Measurements from ENCODE around the gene MED4.

Gene MED4, protein sequence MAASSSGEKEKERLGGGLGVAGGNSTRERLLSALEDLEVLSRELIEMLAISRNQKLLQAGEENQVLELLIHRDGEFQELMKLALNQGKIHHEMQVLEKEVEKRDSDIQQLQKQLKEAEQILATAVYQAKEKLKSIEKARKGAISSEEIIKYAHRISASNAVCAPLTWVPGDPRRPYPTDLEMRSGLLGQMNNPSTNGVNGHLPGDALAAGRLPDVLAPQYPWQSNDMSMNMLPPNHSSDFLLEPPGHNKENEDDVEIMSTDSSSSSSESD

DNA sequence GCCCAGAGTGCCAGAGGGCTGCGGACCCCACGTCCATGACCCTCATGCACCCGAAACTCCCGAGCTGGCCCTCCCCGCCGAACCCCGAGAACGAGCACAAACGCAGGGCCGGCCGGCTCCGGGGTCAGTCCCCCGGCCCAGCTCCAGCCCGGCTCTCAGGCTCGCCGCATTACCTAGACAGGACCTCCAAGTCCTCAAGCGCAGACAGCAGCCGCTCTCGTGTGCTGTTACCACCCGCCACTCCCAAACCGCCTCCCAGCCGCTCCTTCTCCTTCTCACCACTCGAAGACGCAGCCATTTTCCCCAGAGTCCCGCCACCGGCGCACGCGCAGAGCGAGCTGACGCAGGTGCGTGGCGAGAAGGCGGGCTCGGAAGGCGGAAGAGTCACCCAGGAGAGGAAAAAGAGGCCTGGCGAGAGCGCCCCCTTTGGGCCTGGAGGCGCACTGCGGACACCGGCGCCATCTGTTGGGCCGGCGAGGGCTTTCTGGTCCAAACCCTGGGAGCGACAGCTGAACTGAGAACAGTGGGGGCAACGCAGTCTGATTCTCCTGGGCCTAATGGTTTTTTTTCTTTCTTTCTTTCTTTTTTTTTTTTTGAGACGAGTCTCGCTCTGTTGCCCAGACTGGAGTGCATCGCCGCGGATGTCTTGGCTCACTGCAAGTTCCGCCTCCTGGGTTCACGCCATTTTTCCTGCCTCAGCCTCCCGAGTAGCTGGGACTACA, at the start of gene MED4:
MED4 (minus strand) TSS at position 324 of the 722 bp plus-strand sequence; CDS start at position 298, 26 bp downstream.
- peak; percentile 84 to 85 for DNase-seq (ENCODE audit: low read depth in 2 of 2)

DNA sequence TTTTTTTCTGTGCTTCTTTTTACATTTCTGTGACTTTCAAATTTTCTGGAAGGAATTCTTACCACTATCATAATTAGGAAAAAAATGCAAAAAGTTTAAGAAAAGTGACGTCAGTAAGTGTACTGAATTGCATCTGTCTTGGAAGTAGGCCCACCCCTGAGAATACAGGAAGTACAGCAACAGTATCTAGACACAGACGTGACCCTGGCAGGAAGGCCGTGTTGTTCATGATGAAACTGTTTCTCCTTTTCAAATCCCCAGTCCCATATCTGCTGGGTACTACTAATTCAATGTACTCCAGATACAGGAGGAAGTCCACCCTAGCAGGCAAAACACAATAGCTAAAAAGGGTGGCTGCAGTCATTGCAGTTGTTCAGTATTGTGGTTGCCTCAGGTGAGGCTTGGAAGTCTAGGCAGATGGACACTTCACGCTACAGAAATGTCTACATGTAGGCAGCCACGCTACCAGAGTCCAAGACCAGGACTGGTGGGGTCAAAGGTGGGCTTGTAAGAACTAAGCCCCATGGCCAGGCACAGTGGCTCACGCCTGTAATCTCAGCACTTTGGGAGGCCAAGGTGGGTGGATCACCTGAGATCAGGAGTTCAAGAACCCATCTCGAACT, 49.6 kb upstream of the MED4 start:
- no peak for DNase-seq (ENCODE audit: low read depth in 2 of 2)

- no peak for DNase-seq (ENCODE audit: low read depth in 2 of 2)
Observed at GRCh38 chr13:48142436-48142835, 47.5 kb upstream of the MED4 start.

DNA sequence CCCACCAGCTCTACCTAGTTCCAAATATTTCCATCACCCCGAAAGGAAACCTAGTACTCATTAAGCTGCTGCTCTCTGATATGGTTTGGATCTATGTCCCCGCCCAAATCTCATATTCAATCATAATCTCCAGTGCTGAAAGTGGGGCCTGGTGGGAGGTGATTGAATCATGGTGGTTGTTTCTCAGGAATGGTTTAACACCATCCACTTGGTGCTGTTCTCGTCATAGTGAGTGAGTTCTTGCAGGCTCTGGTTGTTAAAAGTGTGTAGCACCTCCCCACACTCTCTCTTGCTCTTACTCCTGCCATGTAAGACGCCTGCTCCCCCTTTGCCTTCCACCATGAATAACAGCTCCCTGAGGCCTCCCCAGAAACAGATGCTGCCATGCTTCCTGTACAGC, 43.4 kb upstream of the MED4 start:
- no peak for DNase-seq (ENCODE audit: low read depth in 2 of 2)

DNA sequence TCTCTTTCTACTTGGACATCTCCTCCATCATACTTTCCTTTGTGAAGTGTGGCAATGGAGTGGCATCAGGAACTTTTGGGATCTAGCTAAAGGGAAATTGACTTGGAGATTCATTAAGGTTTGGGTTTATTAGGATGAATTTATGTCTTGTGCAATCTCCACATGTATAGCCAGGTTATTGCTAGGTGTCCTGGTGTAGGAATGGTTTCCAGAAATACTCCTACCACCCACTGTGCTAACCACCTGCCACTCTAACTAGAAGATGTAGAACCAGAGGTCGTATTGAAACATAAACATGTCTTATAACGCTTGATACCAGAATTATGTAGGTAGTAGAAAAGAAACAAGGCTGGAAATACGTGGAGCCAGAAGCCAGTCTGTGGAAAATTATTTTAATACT, 38.1 kb upstream of the MED4 start:
- DNase-seq (ENCODE audit: low read depth in 2 of 2): no peak

DNA sequence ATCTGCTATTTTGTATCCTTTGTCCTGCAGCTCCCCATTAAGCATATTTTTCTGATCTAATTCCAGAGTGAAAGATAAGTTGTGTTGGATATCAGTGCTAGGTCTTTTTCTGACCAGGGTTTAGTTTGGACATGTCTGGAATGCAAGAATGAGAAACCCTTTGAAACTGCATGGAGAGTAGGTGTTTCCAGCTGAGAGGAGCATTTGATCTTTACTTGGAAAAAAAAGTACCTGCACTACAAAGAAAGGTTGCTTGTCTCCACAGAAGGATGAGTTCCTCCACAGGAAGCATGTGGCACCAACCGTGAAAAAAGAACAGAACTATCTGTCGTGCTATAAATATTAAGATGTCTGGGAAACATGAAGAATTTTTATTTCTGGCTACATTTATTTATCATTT, 36.6 kb upstream of the MED4 start:
- DNase-seq (ENCODE audit: low read depth in 2 of 2): no peak

- peak; percentile 19 to 35 for DNase-seq (ENCODE audit: low read depth in 2 of 2)
Observed at GRCh38 chr13:48126944-48127830, 32.3 kb upstream of the MED4 start.

- DNase-seq (ENCODE audit: low read depth in 2 of 2): no peak
Observed at GRCh38 chr13:48125794-48126228, 30.9 kb upstream of the MED4 start.

DNA sequence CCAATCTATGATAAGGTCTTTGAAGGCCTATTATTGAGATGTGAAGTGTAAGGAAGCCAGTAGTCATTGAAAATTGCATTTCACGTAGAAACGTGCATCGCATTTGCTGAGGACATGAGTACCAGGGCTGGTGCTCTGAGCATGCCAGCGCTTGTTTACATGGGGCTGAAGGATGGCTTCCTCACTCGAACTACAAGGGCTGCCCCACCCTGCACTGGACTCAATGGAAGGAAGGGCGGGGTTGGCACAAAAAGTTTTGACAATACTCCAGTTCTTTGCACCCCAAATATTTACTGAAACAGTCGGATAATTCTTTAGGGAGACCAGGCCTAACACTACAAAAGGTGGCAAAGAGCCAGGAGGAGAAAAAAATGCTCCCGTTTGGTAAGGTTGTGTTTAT, 28.9 kb upstream of the MED4 start:
- DNase-seq (ENCODE audit: low read depth in 2 of 2): no peak

DNA sequence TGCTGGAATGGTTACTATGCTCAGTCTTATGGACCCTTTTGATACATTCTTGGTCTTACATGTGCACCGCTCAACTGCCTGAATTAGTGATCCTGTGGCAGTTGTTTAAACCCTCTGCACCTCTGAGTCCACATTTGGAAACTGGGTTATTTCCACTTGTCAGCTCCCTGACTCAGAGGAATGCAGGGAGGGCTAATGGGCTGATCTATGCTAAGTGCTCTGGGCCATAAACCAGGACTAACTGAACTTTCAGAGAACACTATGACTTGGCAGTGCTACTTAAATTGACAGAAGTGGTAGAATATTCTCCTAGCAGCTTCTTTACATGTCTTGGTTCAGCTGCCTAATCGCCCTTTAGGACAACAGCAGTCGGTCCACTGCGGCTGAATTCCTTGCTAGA, 26.8 kb upstream of the MED4 start:
- DNase-seq (ENCODE audit: low read depth in 2 of 2): no peak

GRCh38 chr13:48120241-48120640, 25.3 kb upstream of the MED4 start:
- no peak for DNase-seq (ENCODE audit: low read depth in 2 of 2)

- DNase-seq (ENCODE audit: low read depth in 2 of 2): no peak
Observed at GRCh38 chr13:48118030-48118429, 23.1 kb upstream of the MED4 start.

GRCh38 chr13:48116808-48117207, 21.9 kb upstream of the MED4 start:
- DNase-seq (ENCODE audit: low read depth in 2 of 2): no peak

DNA sequence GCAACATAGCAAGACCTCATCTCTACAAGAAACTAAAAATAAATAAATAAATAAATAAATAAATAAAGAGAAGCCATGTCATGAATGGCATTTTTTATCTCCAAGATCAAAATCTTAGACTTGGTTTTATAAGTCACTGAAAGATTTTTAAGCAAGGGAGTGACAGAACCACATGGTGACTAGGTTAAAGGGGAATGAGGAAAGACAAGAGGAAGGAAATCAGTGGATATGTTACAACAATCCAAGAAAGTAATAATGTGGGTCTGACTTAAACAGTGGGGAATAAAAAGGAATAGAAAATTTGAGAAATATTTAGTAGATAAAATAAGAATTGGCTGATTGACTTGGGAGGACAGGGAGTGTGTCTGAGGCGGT, 18.8 kb upstream of the MED4 start:
- DNase-seq (ENCODE audit: low read depth in 2 of 2): no peak

DNA sequence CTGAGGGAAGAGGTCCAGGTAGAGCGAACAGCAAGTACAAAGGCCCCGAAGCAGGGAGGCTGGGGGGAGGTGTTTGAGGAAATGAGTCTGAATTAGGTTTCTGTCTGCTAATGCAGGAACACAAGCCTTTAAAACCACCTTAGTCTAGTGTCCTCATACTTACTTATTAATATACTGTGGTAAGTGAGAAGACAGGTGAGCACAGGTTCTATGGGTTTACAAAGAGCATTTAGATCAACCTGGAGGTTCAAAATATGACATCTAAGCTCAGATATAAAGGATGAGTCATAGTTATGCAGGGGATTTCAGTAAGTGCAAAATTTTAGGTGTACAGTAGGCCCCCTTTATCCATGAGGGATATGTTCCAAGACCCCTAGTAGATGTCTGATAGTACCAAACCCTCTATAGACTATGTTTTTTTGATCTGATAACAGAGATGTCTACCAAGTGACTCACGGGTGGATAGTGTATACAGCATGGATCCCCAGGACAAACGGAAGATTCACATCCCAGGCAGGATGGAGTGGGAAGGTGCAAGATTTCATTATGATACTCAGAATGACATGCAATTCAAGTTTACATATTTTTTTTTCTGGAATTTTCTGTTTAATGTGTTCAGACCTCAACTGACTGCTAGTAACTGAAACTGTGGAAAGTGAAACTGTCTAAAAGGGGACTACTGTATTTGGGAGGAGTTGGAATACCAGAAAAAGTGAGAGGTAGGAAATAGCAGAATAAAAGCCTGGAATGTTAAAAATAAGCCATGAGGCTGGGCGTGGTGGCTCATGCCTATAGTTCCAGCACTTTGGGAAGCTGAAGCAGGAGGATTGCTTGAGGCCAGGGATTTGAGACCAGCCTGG, 18.2 kb upstream of the MED4 start:
- no peak for DNase-seq (ENCODE audit: low read depth in 2 of 2)

- no peak for DNase-seq (ENCODE audit: low read depth in 2 of 2)
Observed at GRCh38 chr13:48110931-48111721, 16.2 kb upstream of the MED4 start.

DNA sequence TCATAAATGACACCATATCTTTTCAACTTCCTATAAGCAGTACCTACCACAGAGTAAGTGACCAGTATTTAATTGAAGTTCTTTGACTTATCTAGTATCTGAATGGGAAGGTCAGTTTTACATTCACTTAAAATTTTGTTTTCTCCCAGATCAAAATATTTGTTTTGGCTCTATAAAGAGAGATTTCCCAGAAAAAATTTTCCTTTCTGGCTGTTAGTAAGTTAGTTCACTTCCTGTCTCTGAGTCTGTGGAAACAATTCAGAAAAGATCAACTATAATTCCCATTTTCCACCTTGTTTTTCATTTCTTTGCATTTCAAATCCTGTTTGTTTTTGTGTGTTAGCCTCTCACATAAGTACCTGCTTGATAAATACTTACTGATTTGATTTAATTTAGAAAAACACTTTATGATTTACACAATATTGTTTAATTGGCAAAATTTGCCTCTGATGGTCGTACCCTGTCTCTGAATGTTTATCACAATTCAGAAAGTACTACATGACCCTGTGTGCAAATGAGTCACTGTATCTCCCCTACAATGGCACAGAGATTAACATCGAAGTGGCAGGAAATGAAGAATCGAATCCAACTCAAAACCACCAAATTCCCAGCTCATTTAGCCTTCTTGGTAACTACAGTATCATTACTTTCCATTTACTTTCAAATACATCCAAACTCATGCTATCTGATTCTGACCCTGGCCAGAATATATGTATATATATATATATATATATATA, 15.4 kb upstream of the MED4 start:
- DNase-seq (ENCODE audit: low read depth in 2 of 2): no peak

DNA sequence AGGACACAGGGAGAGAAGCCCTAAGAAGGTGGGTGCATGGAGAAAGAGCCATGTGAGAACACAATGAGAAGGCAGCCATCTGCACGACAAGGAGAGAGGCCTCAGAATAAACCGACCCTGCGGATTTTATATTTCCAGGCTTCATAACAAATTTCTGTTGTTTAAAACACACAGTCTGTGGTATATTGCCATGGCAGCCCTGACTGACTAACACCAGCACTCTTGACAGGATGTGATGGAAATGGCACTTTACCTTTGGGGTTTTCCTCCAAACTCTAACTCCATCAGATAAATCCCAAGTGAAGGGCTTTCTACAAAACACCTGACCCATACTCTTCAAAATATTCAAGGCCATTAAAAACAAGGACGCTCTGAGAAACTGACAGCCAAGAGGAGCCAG, 13.2 kb upstream of the MED4 start:
- no peak for DNase-seq (ENCODE audit: low read depth in 2 of 2)

GRCh38 chr13:48097793-48098192, 2.9 kb upstream of the MED4 start:
- DNase-seq (ENCODE audit: low read depth in 2 of 2): no peak

DNA sequence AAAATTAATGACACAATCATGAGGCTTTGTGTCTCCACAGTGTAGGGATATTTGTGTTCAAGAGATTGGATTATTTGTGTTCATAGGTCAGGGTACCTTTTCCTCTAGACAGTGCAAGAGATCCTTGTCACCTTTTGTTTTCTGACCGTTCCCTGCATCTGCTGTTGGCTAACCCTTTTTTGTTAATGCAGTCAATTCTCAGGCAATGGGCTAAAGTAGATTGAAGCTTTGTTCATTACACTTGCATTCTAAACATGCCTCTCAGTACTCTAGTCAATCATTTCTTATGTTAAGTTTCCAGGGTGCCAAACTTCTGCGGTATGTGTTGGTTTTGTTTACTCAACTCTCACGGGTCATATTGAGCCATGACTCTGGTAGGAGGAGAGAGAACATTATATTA, 1.8 kb upstream of the MED4 start:
- no peak for DNase-seq (ENCODE audit: low read depth in 2 of 2)
